Cardiac fibroblast (primary cell): ENCODE results near the gene AUH.

Experiments used
- DNase-seq, 2 donors: peaks; one replicate each; pipeline versions ENCODE4 v3.0.0 to v3.0.0-alpha.2; 2010; ENCODE audit warnings: low read depth in 2 of 2
- H3K4me3 ChIP-seq, 2 donors: replicated peaks in 1 of 2; 1 replicate in 1 of 2; 2 replicates in 1 of 2; pipeline ENCODE4 v1.5.1; 2011; ENCODE audit warnings: low read depth in 2 of 2, low read length in 2 of 2, mild to moderate bottlenecking in 2 of 2, moderate library complexity in 1 of 2
- CTCF ChIP-seq: IDR thresholded peaks from one replicate; pipeline ENCODE4 v1.5.1; 2011; ENCODE audit warnings: low read depth, mild to moderate bottlenecking, low read length, inconsistent platforms

AUH gene

GRCh38 chr9:91332546-91333231 lies 29.0 kb downstream of the AUH start:
- no peak for DNase-seq
- H3K4me3 ChIP-seq: no peak overlapping the region
- no peak for TF ChIP-seq CTCF

GRCh38 chr9:91331849-91332248 lies 29.9 kb downstream of the AUH start:
- no peak overlapping the region for H3K4me3 ChIP-seq
- no peak for TF ChIP-seq CTCF
- DNase-seq: no peak

- TF ChIP-seq CTCF: no peak
Measured at GRCh38 chr9:91328186-91328585, 33.5 kb downstream of the AUH start.

GRCh38 chr9:91321691-91322090 lies 40.0 kb downstream of the AUH start:
- H3K4me3 ChIP-seq: no peak overlapping the region
- no peak for TF ChIP-seq CTCF
- no peak for DNase-seq

More at GRCh38 chr9:91328186-91328585, 33.5 kb downstream of the AUH start:
- DNase-seq: no peak
- H3K4me3 ChIP-seq: no peak overlapping the region

GRCh38 chr9:91320299-91320698 lies 41.4 kb downstream of the AUH start:
- no peak for DNase-seq
- no peak overlapping the region for H3K4me3 ChIP-seq
- no peak for TF ChIP-seq CTCF

GRCh38 chr9:91316093-91316492 lies 45.6 kb downstream of the AUH start:
- H3K4me3 ChIP-seq: no peak overlapping the region
- no peak for DNase-seq
- TF ChIP-seq CTCF: no peak

GRCh38 chr9:91315191-91315590 lies 46.5 kb downstream of the AUH start:
- TF ChIP-seq CTCF: no peak
- DNase-seq: no peak
- no peak overlapping the region for H3K4me3 ChIP-seq
